ENCODE data around the gene PTCRA.

GRCh38 chr6:42962096-42962495 lies 46.2 kb downstream of the PTCRA start:
- TF ChIP-seq CTCF (IDR thresholded peaks at IDR 0.05) (no peak), FOXJ3 (CRISPR knock-in tag; IDR thresholded peaks at IDR 0.05; ENCODE audit: borderline replicate concordance) (no peak), ZBTB21 (CRISPR knock-in tag; IDR thresholded peaks at IDR 0.05; ENCODE audit: borderline replicate concordance) (no peak), NFYB (CRISPR knock-in tag; conservative IDR thresholded peaks at IDR 0.05; ENCODE audit: low read depth) (no peak), ZSCAN18 (CRISPR knock-in tag; IDR thresholded peaks at IDR 0.05) (no peak), ZNF263 (CRISPR knock-in tag; IDR thresholded peaks at IDR 0.05; ENCODE audit: low read depth) (no peak), NR1H2 (CRISPR knock-in tag; IDR thresholded peaks at IDR 0.05) (no peak)

All from WTC11 (cell line).